Mucosa of rectum (tissue), 2 donors: Measurements from ENCODE around the gene BRD3.

Source experiments
- H3K27ac ChIP-seq, 2 donors: one replicate each; pipeline ENCODE4 v1.7.0; 2013; ENCODE audit warnings: inconsistent platforms in 2 of 2, low read depth in 2 of 2, low read length in 2 of 2
- H3K27me3 ChIP-seq, 2 donors: one replicate each; pipeline ENCODE4 v1.7.0; 2013; ENCODE audit warnings: low read length in 2 of 2; ENCODE audit not compliant: control insufficient read depth in 2 of 2, insufficient read depth in 2 of 2
- H3K36me3 ChIP-seq, 2 donors: one replicate each; pipeline ENCODE4 v1.7.0; 2013; ENCODE audit warnings: low read length in 2 of 2; ENCODE audit not compliant: control insufficient read depth in 2 of 2, insufficient read depth in 2 of 2
- H3K4me1 ChIP-seq, 2 donors: one replicate each; pipeline ENCODE4 v1.7.0; 2013; ENCODE audit warnings: low read length in 2 of 2, mild to moderate bottlenecking in 1 of 2; ENCODE audit not compliant: control insufficient read depth in 2 of 2, insufficient read depth in 2 of 2
- H3K4me3 ChIP-seq, 2 donors: one replicate each; pipeline ENCODE4 v1.7.0; 2013; ENCODE audit warnings: low read length in 2 of 2
- H3K9ac ChIP-seq, 2 donors: one replicate each; pipeline ENCODE4 v1.7.0; 2013; ENCODE audit warnings: low read length in 2 of 2, low read depth in 1 of 2, mild to moderate bottlenecking in 1 of 2
- H3K9me3 ChIP-seq, 2 donors: one replicate each; pipeline ENCODE4 v1.7.0; 2013; ENCODE audit warnings: low read length in 2 of 2; ENCODE audit not compliant: control insufficient read depth in 2 of 2
- donor health status: healthy.
- donor health status: Normal muscosa, but diverticular disease.

BRD3 gene

GRCh38 chr9:134054891-134055811, 12.7 kb downstream of the BRD3 start:
- Histone ChIP-seq H3K36me3 (peaks cover 15 to 20% of the 10 kb centered on the region in 2 donors), H3K27me3 (no peaks in the 10 kb centered on the region), H3K9me3 (no peaks in the 10 kb centered on the region), H3K9ac (no peak overlapping the region), H3K4me1 (peaks cover 18 to 32% of the 10 kb centered on the region in 2 donors), H3K27ac (no peak overlapping the region), H3K4me3 (no peak overlapping the region)

GRCh38 chr9:134053941-134054761, 13.7 kb downstream of the BRD3 start:
- Histone ChIP-seq H3K9me3 (no peaks in the 10 kb centered on the region), H3K36me3 (peaks cover 15 to 26% of the 10 kb centered on the region in 2 donors), H3K27me3 (no peaks in the 10 kb centered on the region), H3K4me1 (peaks cover 20 to 25% of the 10 kb centered on the region in 2 donors), H3K27ac (no peak overlapping the region), H3K4me3 (no peak overlapping the region), H3K9ac (no peak overlapping the region)

- no peak overlapping the region for H3K27ac ChIP-seq
- H3K4me1 ChIP-seq, result peaks cover 20 to 23% of the 10 kb centered on the region in 2 donors
Observed at GRCh38 chr9:134053401-134053871, 14.4 kb downstream of the BRD3 start.

DNA sequence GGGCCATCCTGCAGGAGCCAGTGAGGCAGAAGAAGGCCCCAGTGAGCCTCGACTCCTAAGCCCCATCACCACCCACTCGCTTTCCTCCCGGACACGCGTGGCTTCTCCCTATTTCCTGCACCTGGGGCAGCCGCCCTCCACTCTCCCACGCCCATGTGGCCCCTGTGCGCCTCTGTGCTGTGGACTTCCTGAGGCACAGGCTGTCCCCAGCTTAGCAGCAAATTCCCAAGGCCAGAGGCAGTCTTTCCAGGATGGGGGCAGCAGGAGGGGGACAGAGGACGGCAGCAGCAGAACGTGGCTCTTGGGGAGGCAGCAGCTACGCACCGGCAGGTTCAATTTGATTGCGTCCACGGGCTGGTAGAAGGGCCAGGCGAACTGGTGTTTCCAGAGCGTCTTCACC, 14.9 kb downstream of the BRD3 start:
- H3K36me3 ChIP-seq, result peaks cover 20 to 37% of the 10 kb centered on the region in 2 donors
- H3K4me1 ChIP-seq, result peaks cover 20 to 23% of the 10 kb centered on the region in 2 donors

More at GRCh38 chr9:134053401-134053871, 14.4 kb downstream of the BRD3 start:
- H3K27me3 ChIP-seq, result no peaks in the 10 kb centered on the region
- no peak overlapping the region for H3K4me3 ChIP-seq
- H3K9ac ChIP-seq, result no peak overlapping the region
- H3K9me3 ChIP-seq, result no peaks in the 10 kb centered on the region
- peaks cover 18 to 34% of the 10 kb centered on the region in 2 donors for H3K36me3 ChIP-seq

DNA sequence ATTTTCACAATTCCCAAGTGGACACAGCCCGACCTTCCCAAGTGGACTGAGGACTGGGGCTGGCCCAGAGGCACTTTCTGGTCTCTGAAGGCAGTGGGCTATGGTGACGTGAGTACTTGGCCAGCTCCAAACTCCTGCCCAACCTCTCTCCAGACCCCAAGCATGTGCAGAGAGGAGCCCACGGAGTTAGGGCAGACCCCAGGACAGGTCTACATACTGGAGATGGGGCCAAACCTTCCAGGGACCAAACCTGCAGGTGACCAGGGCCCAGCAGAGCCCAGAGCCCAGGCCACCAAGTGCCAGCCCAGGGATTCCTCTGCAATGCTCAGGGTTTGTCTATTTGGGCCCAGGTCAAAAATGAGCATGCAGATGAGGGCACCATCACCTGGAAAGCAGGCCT, 15.3 kb downstream of the BRD3 start:
- H3K27ac ChIP-seq, result no peak overlapping the region
- H3K27me3 ChIP-seq, result no peaks in the 10 kb centered on the region
- no peaks in the 10 kb centered on the region for H3K9me3 ChIP-seq
- H3K36me3 ChIP-seq, result peaks cover 25 to 41% of the 10 kb centered on the region in 2 donors
- H3K9ac ChIP-seq, result no peak overlapping the region
- no peak overlapping the region for H3K4me3 ChIP-seq
- peaks cover 20 to 21% of the 10 kb centered on the region in 2 donors for H3K4me1 ChIP-seq

More for the DNA sequence above, 14.9 kb downstream of the BRD3 start:
- Histone ChIP-seq H3K27me3 (no peaks in the 10 kb centered on the region), H3K4me3 (no peak overlapping the region), H3K27ac (no peak overlapping the region), H3K9ac (no peak overlapping the region), H3K9me3 (no peaks in the 10 kb centered on the region)

GRCh38 chr9:134051319-134051718, 16.5 kb downstream of the BRD3 start:
- Histone ChIP-seq H3K9me3 (no peaks in the 10 kb centered on the region), H3K36me3 (peaks cover 31 to 43% of the 10 kb centered on the region in 2 donors), H3K9ac (no peak overlapping the region), H3K4me3 (no peak overlapping the region), H3K27ac (no peak overlapping the region), H3K4me1 (peaks cover 9 to 14% of the 10 kb centered on the region in 2 donors), H3K27me3 (no peaks in the 10 kb centered on the region)

- Histone ChIP-seq H3K9me3 (no peaks in the 10 kb centered on the region), H3K36me3 (peaks cover 33 to 48% of the 10 kb centered on the region in 2 donors), H3K4me1 (peaks cover 3 to 8% of the 10 kb centered on the region in 2 donors), H3K9ac (no peak overlapping the region), H3K27ac (no peak overlapping the region), H3K27me3 (no peaks in the 10 kb centered on the region), H3K4me3 (no peak overlapping the region)
Observed at GRCh38 chr9:134050726-134051125, 17.1 kb downstream of the BRD3 start.

- no peak overlapping the region for H3K9ac ChIP-seq
- peaks cover 0 to 2% of the 10 kb centered on the region in 2 donors for H3K4me1 ChIP-seq
- no peak overlapping the region for H3K27ac ChIP-seq
- no peaks in the 10 kb centered on the region for H3K27me3 ChIP-seq
- no peaks in the 10 kb centered on the region for H3K9me3 ChIP-seq
- peaks cover 38 to 55% of the 10 kb centered on the region in 2 donors for H3K36me3 ChIP-seq
- H3K4me3 ChIP-seq, result no peak overlapping the region
Observed at GRCh38 chr9:134049772-134050588, 17.8 kb downstream of the BRD3 start.

DNA sequence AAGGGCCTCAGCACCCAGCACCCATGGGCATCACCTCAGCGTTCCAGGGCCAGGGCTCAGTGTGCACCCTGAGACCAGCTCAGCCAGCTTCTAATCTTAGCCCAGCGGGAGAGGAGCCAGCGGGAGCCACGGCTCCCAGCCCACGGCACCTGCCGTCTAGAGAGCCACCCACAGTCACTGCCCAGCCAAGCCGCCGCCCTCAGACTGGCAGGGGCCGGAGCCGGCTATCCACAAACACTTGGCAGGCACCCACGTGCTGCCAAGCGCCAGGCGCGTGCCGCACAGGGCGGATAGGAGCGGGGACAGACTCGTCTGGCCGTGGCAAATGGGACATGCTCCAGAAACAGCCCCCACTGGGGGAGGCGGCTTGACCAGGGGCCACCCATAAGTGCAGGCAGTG, 18.6 kb downstream of the BRD3 start:
- peaks cover 40 to 62% of the 10 kb centered on the region in 2 donors for H3K36me3 ChIP-seq
- peaks cover 0 to 2% of the 10 kb centered on the region in 2 donors for H3K4me1 ChIP-seq
- no peak overlapping the region for H3K4me3 ChIP-seq
- no peak overlapping the region for H3K9ac ChIP-seq
- H3K27ac ChIP-seq, result no peak overlapping the region
- no peaks in the 10 kb centered on the region for H3K9me3 ChIP-seq
- no peaks in the 10 kb centered on the region for H3K27me3 ChIP-seq
